Progenitor cell of endocrine pancreas (in vitro differentiated cells): ENCODE results near the gene NLRX1. TPM values are rescaled to one million over a fixed set of nuclear protein-coding genes. Genes with fewer than 3 reads are reported as not detected.

Source experiments
- DNase-seq: peaks from one replicate; pipeline ENCODE4 v3.0.0; 2021; ENCODE audit warnings: low spot score; ENCODE audit not compliant: unreplicated experiment
- H3K27ac Mint-ChIP-seq: 2 replicates; pipeline ENCODE4 v1.8.0; 2021; ENCODE audit warnings: mild to moderate bottlenecking, moderate library complexity, mixed read lengths
- H3K27me3 Mint-ChIP-seq: 2 replicates; pipeline ENCODE4 v1.8.0; 2021; ENCODE audit warnings: mixed read lengths
- H3K36me3 Mint-ChIP-seq: 2 replicates; pipeline ENCODE4 v1.8.0; 2022; ENCODE audit warnings: mixed read lengths; ENCODE audit not compliant: insufficient read depth
- H3K4me1 Mint-ChIP-seq: 2 replicates; pipeline ENCODE4 v1.8.0; 2021; ENCODE audit warnings: low read depth, mixed read lengths
- H3K4me3 Mint-ChIP-seq: 2 replicates; pipeline ENCODE4 v1.8.0; 2021; ENCODE audit warnings: low read depth, mild to moderate bottlenecking, moderate library complexity, mixed read lengths
- H3K9me3 Mint-ChIP-seq: 2 replicates; pipeline ENCODE4 v1.8.0; 2021; ENCODE audit warnings: low read depth, mixed read lengths
- total RNA-seq: library from RNA; stranded (reverse); gene quantifications from 2 replicates; pipeline ENCODE4 v1.2.1, GENCODE V29; 2021
- TF ChIP-seq, protein P1 (sequence below): fragments of 200-600 bp; sonication (generic); IDR thresholded peaks from one replicate; pipeline ENCODE4 v1.5.0; 2021; ENCODE audit warnings: antibody characterized with exemption, mild to moderate bottlenecking; ENCODE audit not compliant: unreplicated experiment

The NLRX1 gene
- total RNA-seq, 1 donor from 2014 or later: 15.9 TPM

DNA sequence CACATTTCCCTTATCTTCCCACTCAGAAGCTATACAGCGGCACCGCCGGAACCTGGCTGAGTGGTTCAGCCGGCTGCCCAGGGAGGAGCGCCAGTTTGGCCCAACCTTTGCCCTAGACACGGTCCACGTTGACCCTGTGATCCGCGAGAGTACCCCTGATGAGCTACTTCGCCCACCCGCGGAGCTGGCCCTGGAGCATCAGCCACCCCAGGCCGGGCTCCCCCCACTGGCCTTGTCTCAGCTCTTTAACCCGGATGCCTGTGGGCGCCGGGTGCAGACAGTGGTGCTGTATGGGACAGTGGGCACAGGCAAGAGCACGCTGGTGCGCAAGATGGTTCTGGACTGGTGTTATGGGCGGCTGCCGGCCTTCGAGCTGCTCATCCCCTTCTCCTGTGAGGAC lies 4.9 kb downstream of the NLRX1 start:
- no peaks in the 10 kb centered on the region for H3K9me3 Mint-ChIP-seq
- H3K4me1 Mint-ChIP-seq: peaks cover 3% of the 10 kb centered on the region
- TF ChIP-seq, protein P1, sequence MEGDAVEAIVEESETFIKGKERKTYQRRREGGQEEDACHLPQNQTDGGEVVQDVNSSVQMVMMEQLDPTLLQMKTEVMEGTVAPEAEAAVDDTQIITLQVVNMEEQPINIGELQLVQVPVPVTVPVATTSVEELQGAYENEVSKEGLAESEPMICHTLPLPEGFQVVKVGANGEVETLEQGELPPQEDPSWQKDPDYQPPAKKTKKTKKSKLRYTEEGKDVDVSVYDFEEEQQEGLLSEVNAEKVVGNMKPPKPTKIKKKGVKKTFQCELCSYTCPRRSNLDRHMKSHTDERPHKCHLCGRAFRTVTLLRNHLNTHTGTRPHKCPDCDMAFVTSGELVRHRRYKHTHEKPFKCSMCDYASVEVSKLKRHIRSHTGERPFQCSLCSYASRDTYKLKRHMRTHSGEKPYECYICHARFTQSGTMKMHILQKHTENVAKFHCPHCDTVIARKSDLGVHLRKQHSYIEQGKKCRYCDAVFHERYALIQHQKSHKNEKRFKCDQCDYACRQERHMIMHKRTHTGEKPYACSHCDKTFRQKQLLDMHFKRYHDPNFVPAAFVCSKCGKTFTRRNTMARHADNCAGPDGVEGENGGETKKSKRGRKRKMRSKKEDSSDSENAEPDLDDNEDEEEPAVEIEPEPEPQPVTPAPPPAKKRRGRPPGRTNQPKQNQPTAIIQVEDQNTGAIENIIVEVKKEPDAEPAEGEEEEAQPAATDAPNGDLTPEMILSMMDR: no peak
- no peak overlapping the region for H3K4me3 Mint-ChIP-seq
- H3K27ac Mint-ChIP-seq: no peak overlapping the region
- DNase-seq: no peak
- no peaks in the 10 kb centered on the region for H3K27me3 Mint-ChIP-seq
- peaks cover 1% of the 10 kb centered on the region for H3K36me3 Mint-ChIP-seq

GRCh38 chr11:119175493-119176077 lies 7.1 kb downstream of the NLRX1 start:
- no peaks in the 10 kb centered on the region for H3K27me3 Mint-ChIP-seq
- peaks cover 1% of the 10 kb centered on the region for H3K36me3 Mint-ChIP-seq
- no peak overlapping the region for H3K4me3 Mint-ChIP-seq
- no peaks in the 10 kb centered on the region for H3K9me3 Mint-ChIP-seq
- no peaks in the 10 kb centered on the region for H3K4me1 Mint-ChIP-seq
- DNase-seq: no peak
- TF ChIP-seq, protein P1: no peak
- no peak overlapping the region for H3K27ac Mint-ChIP-seq

GRCh38 chr11:119178166-119178680 lies 9.7 kb downstream of the NLRX1 start:
- no peak for DNase-seq
- H3K4me3 Mint-ChIP-seq: no peak overlapping the region
- no peaks in the 10 kb centered on the region for H3K4me1 Mint-ChIP-seq
- H3K27me3 Mint-ChIP-seq: no peaks in the 10 kb centered on the region
- TF ChIP-seq, protein P1: no peak
- H3K9me3 Mint-ChIP-seq: no peaks in the 10 kb centered on the region
- peaks cover 1% of the 10 kb centered on the region for H3K36me3 Mint-ChIP-seq
- H3K27ac Mint-ChIP-seq: no peak overlapping the region

- Mint-ChIP-seq H3K27ac (no peak overlapping the region), H3K4me3 (no peak overlapping the region), H3K9me3 (no peaks in the 10 kb centered on the region), H3K27me3 (no peaks in the 10 kb centered on the region), H3K36me3 (peaks cover 4% of the 10 kb centered on the region), H3K4me1 (no peaks in the 10 kb centered on the region)
- TF ChIP-seq, protein P1: no peak
- DNase-seq: no peak
Observed at GRCh38 chr11:119179342-119179741, 10.8 kb downstream of the NLRX1 start.

DNA sequence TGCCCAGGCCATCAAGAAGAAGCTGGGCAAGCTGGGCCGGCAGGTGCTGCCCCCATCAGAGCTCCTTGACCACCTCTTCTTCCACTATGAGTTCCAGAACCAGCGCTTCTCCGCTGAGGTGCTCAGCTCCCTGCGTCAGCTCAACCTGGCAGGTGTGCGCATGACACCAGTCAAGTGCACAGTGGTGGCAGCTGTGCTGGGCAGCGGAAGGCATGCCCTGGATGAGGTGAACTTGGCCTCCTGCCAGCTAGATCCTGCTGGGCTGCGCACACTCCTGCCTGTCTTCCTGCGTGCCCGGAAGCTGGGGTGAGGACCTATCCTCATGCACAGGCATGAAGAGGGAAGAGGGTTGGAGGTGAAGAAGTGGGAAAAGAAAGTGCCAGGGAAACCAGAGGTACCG lies 11.5 kb downstream of the NLRX1 start:
- H3K4me1 Mint-ChIP-seq: no peaks in the 10 kb centered on the region

More for the DNA sequence above, 11.5 kb downstream of the NLRX1 start:
- Mint-ChIP-seq H3K27ac (no peak overlapping the region), H3K4me3 (no peak overlapping the region), H3K27me3 (no peaks in the 10 kb centered on the region), H3K9me3 (no peaks in the 10 kb centered on the region), H3K36me3 (peaks cover 4% of the 10 kb centered on the region)
- TF ChIP-seq, protein P1: no peak
- DNase-seq: no peak
